Activated CD8-positive, alpha-beta memory T cell treated with anti-CD3 and anti-CD28 coated beads, Interleukin-2, amount 50 U/mL, for 1 hour (primary cell): ENCODE results near the gene IGDCC3.

Source experiments
- DNase-seq: peaks from one replicate; pipeline ENCODE4 v3.0.0-alpha.2; 2020; ENCODE audit errors: extremely low read depth

IGDCC3 gene

GRCh38 chr15:65292938-65293518, 84.8 kb downstream of the IGDCC3 start:
- no peak for DNase-seq

GRCh38 chr15:65290228-65290627, 87.6 kb downstream of the IGDCC3 start:
- no peak for DNase-seq

- DNase-seq: no peak
Observed at GRCh38 chr15:65289261-65289854, 88.4 kb downstream of the IGDCC3 start.

- no peak for DNase-seq
Observed at GRCh38 chr15:65287520-65287855, 90.3 kb downstream of the IGDCC3 start.

- DNase-seq: peak; percentile 69
Observed at GRCh38 chr15:65286704-65287519, 90.9 kb downstream of the IGDCC3 start, which contains the start of gene PARP16. TSS of gene PARP16 (minus strand) at chr15:65286883. CDS start at chr15:65286426, 457 bp downstream.

GRCh38 chr15:65286069-65286703, 91.6 kb downstream of the IGDCC3 start:
- no peak for DNase-seq

- DNase-seq: no peak
Observed at GRCh38 chr15:65285291-65286068, 92.3 kb downstream of the IGDCC3 start.

GRCh38 chr15:65278480-65278879, 99.3 kb downstream of the IGDCC3 start:
- no peak for DNase-seq
